Ovary (tissue), 3 donors: ENCODE data around the gene ZNF804B.

ENCODE experiments used
- EP300 ChIP-seq: sonication (generic); formaldehyde crosslinking; IDR thresholded peaks from one replicate; pipeline ENCODE4 v1.6.1; 2017; ENCODE audit warnings: antibody characterized with exemption
- POLR2A ChIP-seq: fragments of 450-650 bp; IDR thresholded peaks from one replicate; pipeline ENCODE4 v1.6.1; 2017; ENCODE audit warnings: antibody characterized with exemption, mild to moderate bottlenecking, moderate library complexity
- TF ChIP-seq, protein P1 (sequence below), 3 donors: fragments of 450-650 bp in 2 of 3; fragments of 200-600 bp in 1 of 3; IDR thresholded peaks; one replicate each; pipeline versions ENCODE4 v1.5.1 to v1.8.0; 2016 to 2022; ENCODE audit warnings: antibody characterized with exemption in 3 of 3, mild to moderate bottlenecking in 1 of 3
- donor health status: DM: no; HTN: no; CAD: no.

- TF ChIP-seq, protein P1, sequence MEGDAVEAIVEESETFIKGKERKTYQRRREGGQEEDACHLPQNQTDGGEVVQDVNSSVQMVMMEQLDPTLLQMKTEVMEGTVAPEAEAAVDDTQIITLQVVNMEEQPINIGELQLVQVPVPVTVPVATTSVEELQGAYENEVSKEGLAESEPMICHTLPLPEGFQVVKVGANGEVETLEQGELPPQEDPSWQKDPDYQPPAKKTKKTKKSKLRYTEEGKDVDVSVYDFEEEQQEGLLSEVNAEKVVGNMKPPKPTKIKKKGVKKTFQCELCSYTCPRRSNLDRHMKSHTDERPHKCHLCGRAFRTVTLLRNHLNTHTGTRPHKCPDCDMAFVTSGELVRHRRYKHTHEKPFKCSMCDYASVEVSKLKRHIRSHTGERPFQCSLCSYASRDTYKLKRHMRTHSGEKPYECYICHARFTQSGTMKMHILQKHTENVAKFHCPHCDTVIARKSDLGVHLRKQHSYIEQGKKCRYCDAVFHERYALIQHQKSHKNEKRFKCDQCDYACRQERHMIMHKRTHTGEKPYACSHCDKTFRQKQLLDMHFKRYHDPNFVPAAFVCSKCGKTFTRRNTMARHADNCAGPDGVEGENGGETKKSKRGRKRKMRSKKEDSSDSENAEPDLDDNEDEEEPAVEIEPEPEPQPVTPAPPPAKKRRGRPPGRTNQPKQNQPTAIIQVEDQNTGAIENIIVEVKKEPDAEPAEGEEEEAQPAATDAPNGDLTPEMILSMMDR (IDR thresholded peaks at IDR 0.05) = no peak
- TF ChIP-seq POLR2A = no peak
- no peak for TF ChIP-seq EP300
Measured at GRCh38 chr7:89339748-89340147, 580.2 kb downstream of the ZNF804B start.
